Measurements from ENCODE around the gene SMARCE1. TPM values are rescaled to one million over a fixed set of nuclear protein-coding genes. Genes with fewer than 3 reads are reported as not detected.

Gene SMARCE1
- total RNA-seq, 2 experiments from 2014 or later, result 107 to 118 TPM

DNA sequence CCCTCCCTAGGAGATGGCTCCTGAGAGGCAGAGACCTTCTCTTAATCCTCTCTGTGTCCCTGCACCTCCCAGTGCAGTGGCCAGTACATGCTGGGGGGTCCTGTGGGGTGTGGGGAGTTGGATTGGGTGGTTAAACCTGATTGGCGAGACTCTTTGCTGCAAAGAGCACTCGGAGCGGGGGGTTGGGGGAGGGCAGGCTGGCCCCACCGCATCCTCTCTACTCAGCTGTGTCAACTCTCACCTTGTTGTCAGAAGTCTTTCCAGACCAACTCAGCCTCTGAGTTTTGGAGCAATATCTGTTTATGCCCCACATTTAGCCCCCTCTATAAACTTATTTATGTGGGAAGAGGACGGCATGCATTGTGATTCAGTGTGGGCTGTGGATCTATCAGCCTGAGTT is 40.0 kb downstream of the SMARCE1 start:
- Mint-ChIP-seq H3K4me1 (peaks cover 94% of the 10 kb centered on the region), H3K4me3 (peak overlapping the region; percentile 41), H3K9me3 (no peaks in the 10 kb centered on the region), H3K27ac (peak overlapping the region; percentile 85), H3K27me3 (no peaks in the 10 kb centered on the region), H3K36me3 (peaks cover 9% of the 10 kb centered on the region)
- peak; percentile 58 for DNase-seq

- Mint-ChIP-seq H3K27me3 (no peaks in the 10 kb centered on the region), H3K27ac (peak overlapping the region; percentile 85), H3K4me1 (peaks cover 95% of the 10 kb centered on the region), H3K9me3 (no peaks in the 10 kb centered on the region), H3K4me3 (no peak overlapping the region), H3K36me3 (peaks cover 11% of the 10 kb centered on the region)
- no peak for DNase-seq
Observed at GRCh38 chr17:40606548-40607353, 40.9 kb downstream of the SMARCE1 start.

DNA sequence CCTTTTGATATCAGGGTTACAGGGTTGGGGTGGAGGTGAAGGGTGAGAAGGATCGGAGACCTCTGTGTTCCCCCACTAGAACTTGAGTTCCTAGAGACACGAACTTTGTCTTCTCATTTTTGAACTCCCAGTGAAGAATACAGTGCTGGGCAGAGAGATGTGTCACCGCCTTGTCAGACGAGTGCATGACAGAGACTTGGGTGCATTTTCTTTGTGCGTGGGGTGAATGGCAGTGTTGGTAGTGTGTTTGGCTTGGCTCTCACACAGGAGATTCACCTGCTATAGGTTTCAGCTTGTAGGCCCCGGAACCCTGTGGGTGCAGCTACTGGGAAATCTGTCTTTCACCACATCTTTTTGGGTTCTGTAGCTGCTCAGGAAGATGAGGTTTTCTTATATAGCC is 42.3 kb downstream of the SMARCE1 start:
- Mint-ChIP-seq H3K36me3 (peaks cover 16% of the 10 kb centered on the region), H3K27me3 (no peaks in the 10 kb centered on the region), H3K4me1 (peaks cover 96% of the 10 kb centered on the region), H3K27ac (peak overlapping the region; percentile 95), H3K9me3 (peaks cover 2% of the 10 kb centered on the region), H3K4me3 (peak overlapping the region; percentile 54)
- peak; percentile 69 for DNase-seq

- H3K4me3 Mint-ChIP-seq, result peak overlapping the region; percentile 54
- no peak for DNase-seq
- no peaks in the 10 kb centered on the region for H3K27me3 Mint-ChIP-seq
- peak overlapping the region; percentile 95 for H3K27ac Mint-ChIP-seq
- peaks cover 14% of the 10 kb centered on the region for H3K36me3 Mint-ChIP-seq
- peaks cover 97% of the 10 kb centered on the region for H3K4me1 Mint-ChIP-seq
- H3K9me3 Mint-ChIP-seq, result peaks cover 2% of the 10 kb centered on the region
Observed at GRCh38 chr17:40604327-40605080, 43.1 kb downstream of the SMARCE1 start.

DNA sequence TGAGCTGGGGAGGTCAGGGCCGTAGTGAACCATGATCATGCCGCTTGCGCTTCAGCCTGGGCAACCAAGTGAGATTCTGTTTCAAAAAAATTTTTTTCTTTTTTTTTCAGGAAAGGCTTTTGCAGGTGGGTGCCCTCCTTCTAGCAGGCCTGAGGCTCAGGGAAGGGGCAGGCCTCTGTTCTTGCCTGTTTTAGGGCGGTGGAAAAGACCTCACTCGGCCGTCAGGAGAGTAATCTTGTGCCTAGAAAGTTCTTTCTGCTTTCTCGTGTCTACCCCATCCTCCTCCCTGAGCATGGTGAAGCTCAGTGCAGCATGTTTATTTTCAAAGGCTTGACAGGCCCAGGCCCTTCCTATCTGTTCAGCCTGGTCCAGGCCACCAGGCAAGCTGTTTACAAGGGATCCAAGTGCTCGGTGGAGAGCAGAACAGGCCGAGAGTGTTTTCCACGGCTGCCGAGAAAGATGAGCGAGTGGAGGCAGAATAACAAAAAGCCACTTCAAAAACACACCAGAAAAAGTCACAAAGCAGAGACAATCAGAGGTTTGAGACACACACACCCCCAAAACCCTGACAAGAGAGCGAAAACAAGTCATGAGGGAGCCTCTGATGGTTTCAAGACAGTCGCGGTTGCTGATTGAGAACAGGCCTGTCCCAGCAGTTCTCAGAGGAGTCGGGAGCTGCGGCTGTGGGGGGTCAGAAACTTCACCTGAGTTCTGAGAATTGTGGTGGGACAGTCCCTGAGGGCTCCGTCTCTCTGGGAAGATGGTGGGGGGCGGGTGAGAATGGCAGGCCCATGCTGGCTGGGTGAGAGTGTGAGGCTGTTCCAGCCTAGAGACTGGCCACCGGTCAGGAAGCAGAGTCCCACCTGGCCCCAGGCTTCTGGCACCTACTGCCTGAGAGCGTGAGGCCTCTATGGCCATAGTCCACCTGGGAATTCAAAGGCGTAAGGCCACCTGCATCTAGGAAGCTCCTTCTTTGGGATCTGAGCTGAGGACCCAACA is 44.9 kb downstream of the SMARCE1 start:
- Mint-ChIP-seq H3K36me3 (peaks cover 12% of the 10 kb centered on the region), H3K4me3 (peak overlapping the region; percentile 69), H3K27me3 (no peaks in the 10 kb centered on the region), H3K27ac (peak overlapping the region; percentile 95), H3K9me3 (peaks cover 2% of the 10 kb centered on the region), H3K4me1 (peaks cover 96% of the 10 kb centered on the region)
- peak; percentile 87 for DNase-seq

DNA sequence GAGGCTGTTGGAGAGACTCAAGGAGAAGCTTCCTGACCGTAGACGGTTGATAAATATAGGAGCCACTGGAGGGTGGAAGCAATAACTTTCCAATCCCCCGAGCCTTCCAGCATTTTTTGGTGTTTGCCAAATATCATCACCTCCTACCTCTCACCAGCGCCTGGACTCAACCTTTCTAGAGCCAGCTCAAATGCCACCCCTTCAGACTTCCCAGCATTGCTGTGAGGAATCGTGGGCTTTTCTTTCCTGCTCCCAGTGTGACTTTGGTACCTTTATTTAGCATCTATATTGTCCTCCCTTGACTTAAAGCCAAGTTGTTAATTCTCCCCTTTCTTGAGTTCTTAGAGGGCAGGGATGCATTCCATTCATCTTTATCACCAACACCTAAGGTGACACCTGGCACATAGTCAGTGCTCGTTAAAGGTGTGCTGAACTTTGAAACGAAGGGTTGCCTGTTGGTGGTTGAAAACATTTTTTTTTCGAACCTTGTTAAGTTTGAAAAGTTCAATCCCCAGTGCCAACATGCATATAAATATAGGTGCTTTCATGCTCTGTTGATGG is 47.1 kb downstream of the SMARCE1 start:
- Mint-ChIP-seq H3K4me1 (peaks cover 97% of the 10 kb centered on the region), H3K4me3 (peak overlapping the region; percentile 11), H3K9me3 (peaks cover 13% of the 10 kb centered on the region), H3K36me3 (peaks cover 27% of the 10 kb centered on the region), H3K27me3 (no peaks in the 10 kb centered on the region), H3K27ac (peak overlapping the region; percentile 23)
- DNase-seq, result no peak

DNA sequence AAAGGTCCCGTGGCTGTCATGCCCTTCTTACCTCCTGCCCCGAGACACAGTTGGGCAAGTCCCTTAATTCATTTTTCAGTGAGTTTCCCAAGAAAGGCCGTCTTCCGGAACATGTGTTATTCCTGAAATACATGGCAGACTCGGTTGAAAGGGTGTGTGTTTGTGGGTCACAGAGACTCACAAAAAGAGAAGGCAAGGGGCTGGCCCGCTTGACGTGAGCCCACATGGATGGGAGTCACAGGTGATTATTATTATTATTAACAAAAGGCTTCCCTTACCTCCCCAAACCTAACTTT is 48.2 kb downstream of the SMARCE1 start:
- DNase-seq, result no peak
- Mint-ChIP-seq H3K27ac (peak overlapping the region; percentile 98), H3K27me3 (no peaks in the 10 kb centered on the region), H3K36me3 (peaks cover 34% of the 10 kb centered on the region), H3K4me1 (peaks cover 97% of the 10 kb centered on the region), H3K9me3 (peaks cover 20% of the 10 kb centered on the region), H3K4me3 (peak overlapping the region; percentile 72)

DNA sequence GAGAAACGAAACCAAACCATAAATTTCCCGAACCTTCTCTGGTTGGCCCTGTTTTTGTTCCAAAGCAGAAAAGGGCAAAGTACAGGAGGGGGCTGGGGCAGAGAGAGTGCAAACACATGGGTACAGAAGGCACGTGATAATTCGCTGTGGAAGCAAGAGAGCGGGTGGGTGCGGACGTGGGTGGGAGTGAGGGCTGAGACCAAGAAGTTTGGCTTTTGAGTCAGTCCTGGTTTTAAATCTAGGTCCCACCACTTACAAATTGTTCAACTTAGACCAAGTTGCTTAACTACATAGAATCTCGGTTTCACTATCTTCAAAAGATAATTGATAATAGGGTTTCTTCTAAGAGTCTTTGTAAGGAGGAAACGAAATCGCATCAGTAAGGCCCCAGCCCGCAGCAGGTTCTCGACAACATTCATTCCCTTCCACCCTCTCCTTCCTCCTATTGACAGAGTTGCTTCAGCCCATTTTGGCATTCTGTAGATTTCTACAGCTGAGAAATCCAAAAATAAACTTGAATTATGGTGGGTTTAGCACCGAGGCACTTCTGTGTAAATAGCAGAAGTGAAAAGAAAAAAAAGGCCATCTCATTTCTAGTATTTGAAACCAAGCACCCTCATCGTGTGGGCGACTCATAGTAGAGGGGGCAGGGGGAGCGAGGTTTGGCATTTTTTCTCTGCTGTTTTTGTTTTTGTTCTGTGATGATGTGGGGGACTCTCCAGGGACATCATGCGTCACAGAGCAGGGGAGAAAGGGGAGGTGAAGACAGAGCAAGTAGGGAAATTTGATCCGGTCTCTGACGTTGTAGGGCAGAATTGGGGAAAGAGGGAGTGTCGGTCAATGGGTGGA is 48.8 kb downstream of the SMARCE1 start:
- peaks cover 97% of the 10 kb centered on the region for H3K4me1 Mint-ChIP-seq
- peak; percentile 82 for DNase-seq
- peak overlapping the region; percentile 98 for H3K27ac Mint-ChIP-seq
- peaks cover 22% of the 10 kb centered on the region for H3K9me3 Mint-ChIP-seq
- H3K36me3 Mint-ChIP-seq, result peaks cover 30% of the 10 kb centered on the region
- peak overlapping the region; percentile 72 for H3K4me3 Mint-ChIP-seq
- H3K27me3 Mint-ChIP-seq, result no peaks in the 10 kb centered on the region

DNA sequence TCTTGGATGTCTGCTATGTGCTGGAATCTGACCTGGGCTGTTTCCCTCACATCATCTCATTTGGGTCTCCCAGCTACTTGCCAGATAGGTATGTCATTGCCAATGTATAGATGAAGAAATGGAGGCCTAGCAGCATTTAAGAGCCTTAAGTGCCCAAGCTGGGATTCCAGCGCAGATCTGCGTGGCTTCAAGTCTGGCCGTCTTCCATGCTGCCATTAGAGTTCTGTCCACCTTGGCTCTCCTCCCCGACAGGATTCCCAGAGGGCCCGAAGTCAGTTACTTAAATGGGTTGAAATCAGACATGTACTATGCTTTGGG is 49.4 kb downstream of the SMARCE1 start:
- Mint-ChIP-seq H3K36me3 (peaks cover 30% of the 10 kb centered on the region), H3K27ac (peak overlapping the region; percentile 98), H3K9me3 (peaks cover 22% of the 10 kb centered on the region), H3K4me3 (peak overlapping the region; percentile 72), H3K4me1 (peaks cover 92% of the 10 kb centered on the region), H3K27me3 (no peaks in the 10 kb centered on the region)
- no peak for DNase-seq

DNA sequence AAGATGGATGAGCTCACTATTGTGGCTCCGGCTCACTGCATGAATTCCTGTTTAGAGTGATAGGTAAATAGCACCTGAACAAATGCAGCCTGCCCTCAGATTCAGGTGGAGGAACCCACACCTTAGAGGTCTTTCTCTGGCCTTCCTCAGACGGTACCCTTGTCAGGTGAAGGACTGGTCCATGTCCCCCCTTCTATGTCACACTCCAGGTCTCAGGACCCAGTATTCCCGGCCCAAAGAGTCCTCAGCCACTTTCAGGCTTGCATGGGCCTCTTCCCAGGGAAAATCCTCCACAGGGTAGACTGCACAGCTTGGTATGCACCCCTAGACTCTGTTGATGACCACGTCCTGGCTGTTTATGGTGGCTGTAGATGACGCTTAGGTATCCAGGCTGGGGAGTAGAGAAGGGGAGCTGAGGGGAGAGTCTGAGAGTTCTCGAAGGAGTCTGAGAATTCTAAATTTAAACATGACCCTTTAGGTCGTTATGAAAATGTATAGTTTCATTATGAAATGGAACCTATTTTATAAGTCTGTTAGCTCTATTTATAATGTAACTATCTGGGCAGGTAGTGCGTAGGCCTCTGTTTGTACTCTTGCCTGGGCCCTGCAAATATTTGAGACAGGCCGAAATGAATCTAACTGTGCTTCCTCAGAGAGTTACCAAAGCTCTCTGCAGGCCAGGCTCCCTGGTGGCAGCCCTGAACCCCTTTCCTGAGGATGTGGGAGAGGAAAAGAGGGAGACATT is 49.9 kb downstream of the SMARCE1 start:
- DNase-seq, result no peak
- Mint-ChIP-seq H3K27ac (peak overlapping the region; percentile 98), H3K4me1 (peaks cover 88% of the 10 kb centered on the region), H3K36me3 (peaks cover 30% of the 10 kb centered on the region), H3K27me3 (no peaks in the 10 kb centered on the region), H3K9me3 (peaks cover 22% of the 10 kb centered on the region), H3K4me3 (peak overlapping the region; percentile 72)

GRCh38 chr17:40597156-40597555 is 50.5 kb downstream of the SMARCE1 start:
- H3K4me3 Mint-ChIP-seq, result peak overlapping the region; percentile 53
- H3K27me3 Mint-ChIP-seq, result no peaks in the 10 kb centered on the region
- peaks cover 29% of the 10 kb centered on the region for H3K36me3 Mint-ChIP-seq
- no peak for DNase-seq
- H3K4me1 Mint-ChIP-seq, result peaks cover 83% of the 10 kb centered on the region
- H3K9me3 Mint-ChIP-seq, result peaks cover 22% of the 10 kb centered on the region
- H3K27ac Mint-ChIP-seq, result peak overlapping the region; percentile 98

DNA sequence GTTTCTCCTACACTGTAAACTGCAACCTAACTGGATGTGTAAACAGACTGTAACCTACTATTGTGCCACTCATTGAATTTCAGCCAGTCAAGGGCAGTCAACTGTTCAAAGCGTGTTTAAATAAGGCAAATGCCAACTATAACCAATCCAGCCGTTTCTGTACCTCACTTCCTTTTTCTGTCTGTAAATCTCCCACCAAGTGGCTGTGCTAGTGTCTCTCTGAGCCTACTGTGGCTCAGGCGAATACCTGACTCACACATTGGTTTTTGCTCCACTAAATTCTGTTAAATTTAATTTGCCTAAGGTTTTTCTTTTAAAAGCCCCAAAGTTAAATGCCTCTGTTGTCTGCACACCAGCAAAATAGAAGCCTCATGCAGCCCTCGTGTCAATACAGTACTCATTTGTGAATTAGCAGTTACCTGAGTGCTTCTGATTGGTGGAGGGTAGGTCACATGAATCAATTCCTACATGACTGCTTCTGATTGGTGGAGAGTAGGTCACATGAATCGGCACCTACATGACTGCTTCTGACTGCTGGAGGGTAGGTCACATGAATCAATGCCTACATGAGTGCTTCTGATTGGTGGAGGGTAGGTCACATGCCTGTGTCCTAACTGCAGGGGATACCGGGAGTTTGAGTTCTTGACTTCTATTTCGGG is 51.2 kb downstream of the SMARCE1 start:
- Mint-ChIP-seq H3K4me1 (peaks cover 75% of the 10 kb centered on the region), H3K4me3 (peak overlapping the region; percentile 38), H3K36me3 (peaks cover 26% of the 10 kb centered on the region), H3K9me3 (peaks cover 22% of the 10 kb centered on the region), H3K27ac (peak overlapping the region; percentile 98), H3K27me3 (no peaks in the 10 kb centered on the region)
- DNase-seq, result peak; percentile 55

- Mint-ChIP-seq H3K27me3 (no peaks in the 10 kb centered on the region), H3K4me1 (peaks cover 74% of the 10 kb centered on the region), H3K36me3 (peaks cover 41% of the 10 kb centered on the region), H3K27ac (no peak overlapping the region), H3K9me3 (peaks cover 44% of the 10 kb centered on the region), H3K4me3 (no peak overlapping the region)
- DNase-seq, result no peak
Observed at GRCh38 chr17:40590742-40591141, 56.9 kb downstream of the SMARCE1 start.
